Activated CD8-positive, alpha-beta T cell treated with anti-CD3 and anti-CD28 coated beads, Interleukin-2, amount 10 ng/mL, durations not matched to agents 7 days and 5 days (primary cell): ENCODE measurements around the gene RSPH4A. TPM values are rescaled to one million over a fixed set of nuclear protein-coding genes. Genes with fewer than 3 reads are reported as not detected.
A peak's percentile ranks its signal among the peaks of the same experiment; 100 is the strongest.
"Not testable (repeated sequence)": the region's sequence is repeated elsewhere in the genome, so short reads cannot be mapped to it uniquely, and the experiment has no call there.

Source experiments
- ATAC-seq: fragments of 150-1000 bp; cut with Tn5 transposase; one replicate; pipeline ENCODE4 v1.10.0; 2021; ENCODE audit warnings: moderate library complexity
- CTCF ChIA-PET: fragments of 350-600 bp; sonication (Branson Sonifier 250); formaldehyde crosslinking; loops from one replicate; lab custom pipeline; 2021; ENCODE audit warnings: antibody characterized with exemption; lab: Charles Lee
- POLR2A ChIA-PET: fragments of 350-600 bp; sonication (Branson Sonifier 250); formaldehyde crosslinking; loops from one replicate; lab custom pipeline; 2021; ENCODE audit warnings: antibody characterized with exemption; lab: Charles Lee
- DNase-seq: peaks from one replicate; pipeline ENCODE4 v3.0.0-alpha.2; 2020
- H3K27ac Mint-ChIP-seq: one replicate; pipeline ENCODE4 v1.8.0; 2021; ENCODE audit warnings: mild to moderate bottlenecking, mixed read lengths
- H3K27me3 Mint-ChIP-seq: one replicate; pipeline ENCODE4 v1.8.0; 2021; ENCODE audit warnings: low read depth, mixed read lengths
- H3K36me3 Mint-ChIP-seq: one replicate; pipeline ENCODE4 v1.8.0; 2021; ENCODE audit warnings: low read depth, mixed read lengths
- H3K4me1 Mint-ChIP-seq: one replicate; pipeline ENCODE4 v1.8.0; 2021; ENCODE audit warnings: low read depth, mixed read lengths
- H3K4me3 Mint-ChIP-seq: one replicate; pipeline ENCODE4 v1.8.0; 2021; ENCODE audit warnings: mild to moderate bottlenecking, mixed read lengths
- H3K9me3 Mint-ChIP-seq: one replicate; pipeline ENCODE4 v1.8.0; 2022; ENCODE audit warnings: mixed read lengths; ENCODE audit not compliant: insufficient read depth
- total RNA-seq, 2 experiments: library from RNA; stranded (reverse); gene quantifications; one replicate each; pipeline ENCODE4 v1.2.3, GENCODE V29; 2021

RSPH4A gene
- total RNA-seq, 2 experiments from 2014 or later = 0.18 to 0.29 TPM

DNA sequence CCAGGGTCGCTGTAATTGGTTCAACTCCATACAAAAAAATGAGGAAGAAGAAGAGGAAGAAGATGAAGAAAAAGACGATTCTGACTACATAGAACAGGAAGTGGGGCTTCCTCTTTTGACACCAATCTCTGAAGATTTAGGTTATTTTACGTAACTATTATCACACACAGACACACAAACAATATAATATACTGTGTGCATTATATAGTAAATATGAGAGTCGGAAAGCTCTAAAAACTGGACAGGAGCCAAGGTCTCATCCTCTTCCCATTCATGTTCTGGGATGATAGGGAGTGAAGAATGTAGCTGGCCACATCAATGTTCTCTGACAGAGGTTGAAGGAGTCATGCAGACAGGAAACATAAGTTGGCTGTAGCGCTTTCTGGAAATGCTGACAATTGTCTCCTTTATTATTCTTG is 13.3 kb downstream of the RSPH4A start:
- Mint-ChIP-seq H3K4me3 (no peak overlapping the region), H3K27me3 (no peaks in the 10 kb centered on the region), H3K36me3 (peaks cover 21% of the 10 kb centered on the region), H3K4me1 (no peaks in the 10 kb centered on the region), H3K27ac (no peak overlapping the region), H3K9me3 (no peaks in the 10 kb centered on the region)
- ChIA-PET CTCF (no interaction called here), POLR2A (no interaction called here)
- no peak for DNase-seq
- no peak for ATAC-seq

DNA sequence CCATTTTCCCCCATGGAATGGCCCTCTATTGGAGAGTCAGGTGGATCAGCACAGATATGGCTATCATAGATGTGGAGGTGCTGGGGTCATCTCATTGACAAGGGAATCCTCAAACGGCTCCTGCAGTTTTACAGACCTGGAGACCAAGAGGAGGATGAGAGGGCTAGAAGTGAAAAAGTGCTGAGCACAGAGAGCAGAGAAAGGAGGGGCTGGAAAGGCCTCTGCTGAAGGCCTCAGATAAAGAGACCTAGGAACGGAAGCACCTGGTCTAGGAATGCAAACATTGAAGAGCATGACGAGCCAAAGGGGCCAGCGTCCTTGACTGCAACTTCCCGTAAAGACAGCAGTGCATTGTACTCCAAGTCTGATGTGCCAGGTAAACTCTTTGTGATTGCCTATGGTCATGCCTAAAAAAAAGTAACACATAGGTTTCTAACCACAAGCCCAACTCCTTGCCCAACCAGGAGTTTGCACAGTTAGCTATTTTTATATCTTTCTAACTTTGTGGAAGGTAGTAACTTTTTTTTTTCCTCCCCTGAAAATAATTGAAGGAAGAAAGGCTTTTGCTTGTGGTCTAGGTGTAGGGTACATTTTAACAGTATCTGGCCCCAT is 15.2 kb downstream of the RSPH4A start:
- no peak for ATAC-seq
- H3K36me3 Mint-ChIP-seq = peaks cover 24% of the 10 kb centered on the region
- no peak overlapping the region for H3K27ac Mint-ChIP-seq
- no peaks in the 10 kb centered on the region for H3K4me1 Mint-ChIP-seq
- ChIA-PET CTCF (no interaction called here), POLR2A (no interaction called here)
- DNase-seq = no peak
- H3K27me3 Mint-ChIP-seq = no peaks in the 10 kb centered on the region
- H3K9me3 Mint-ChIP-seq = no peaks in the 10 kb centered on the region
- H3K4me3 Mint-ChIP-seq = no peak overlapping the region

DNA sequence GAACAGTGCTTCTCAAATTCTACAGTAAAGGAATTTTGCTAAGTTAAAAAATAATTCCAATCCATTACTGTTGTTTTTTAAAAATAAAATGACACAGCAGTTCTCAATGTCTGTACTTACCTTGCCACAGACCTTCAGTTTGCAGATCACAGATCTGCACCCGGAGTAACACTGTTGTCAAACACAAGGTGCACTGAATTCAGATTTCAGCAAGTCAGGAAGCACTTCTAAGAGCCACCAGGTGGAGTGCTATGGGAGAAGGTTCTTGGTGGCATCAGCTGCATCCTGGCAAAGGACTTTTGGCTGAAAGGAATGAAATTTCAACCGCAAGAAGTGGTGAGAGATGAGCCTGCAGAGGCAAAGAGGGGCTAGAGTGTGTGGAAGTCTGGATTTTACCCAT is 17.4 kb downstream of the RSPH4A start:
- ChIA-PET POLR2A (no interaction called here), CTCF (no interaction called here)
- no peaks in the 10 kb centered on the region for H3K9me3 Mint-ChIP-seq
- DNase-seq (no peak), ATAC-seq (no peak)
- no peaks in the 10 kb centered on the region for H3K27me3 Mint-ChIP-seq
- no peak overlapping the region for H3K4me3 Mint-ChIP-seq
- H3K36me3 Mint-ChIP-seq = peaks cover 28% of the 10 kb centered on the region
- no peaks in the 10 kb centered on the region for H3K4me1 Mint-ChIP-seq
- no peak overlapping the region for H3K27ac Mint-ChIP-seq

DNA sequence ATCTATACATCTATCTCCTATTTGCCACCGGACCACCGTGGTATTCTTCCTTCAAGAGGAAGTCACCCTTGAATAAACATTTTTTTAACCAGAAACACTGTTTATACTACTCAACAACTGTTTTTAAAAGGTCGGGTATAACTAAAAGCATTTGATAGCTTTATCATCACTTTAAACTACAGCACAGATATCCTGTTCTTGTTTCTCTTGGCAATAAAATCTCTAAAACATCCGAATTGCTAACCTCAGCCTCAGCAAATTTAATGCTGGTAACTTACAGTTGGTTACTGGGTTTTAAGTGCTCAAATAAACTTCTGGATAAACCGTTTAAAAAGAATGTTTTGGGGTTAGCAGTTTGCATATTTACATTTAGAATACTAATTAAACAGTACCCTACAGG is 31.9 kb downstream of the RSPH4A start:
- Mint-ChIP-seq H3K4me1 (peaks cover 7% of the 10 kb centered on the region), H3K27ac (no peak overlapping the region), H3K9me3 (no peaks in the 10 kb centered on the region), H3K27me3 (no peaks in the 10 kb centered on the region), H3K4me3 (no peak overlapping the region), H3K36me3 (peaks cover 45% of the 10 kb centered on the region)
- no peak for DNase-seq
- CTCF ChIA-PET = interaction anchor here (1.2 to 2.4 kb wide), 4 partner anchors 23 to 87 kb away, joined by 3 to 7 read pairs (median 4); no protein-coding TSS in a partner anchor
- POLR2A ChIA-PET = no interaction called here
- ATAC-seq = no peak

DNA sequence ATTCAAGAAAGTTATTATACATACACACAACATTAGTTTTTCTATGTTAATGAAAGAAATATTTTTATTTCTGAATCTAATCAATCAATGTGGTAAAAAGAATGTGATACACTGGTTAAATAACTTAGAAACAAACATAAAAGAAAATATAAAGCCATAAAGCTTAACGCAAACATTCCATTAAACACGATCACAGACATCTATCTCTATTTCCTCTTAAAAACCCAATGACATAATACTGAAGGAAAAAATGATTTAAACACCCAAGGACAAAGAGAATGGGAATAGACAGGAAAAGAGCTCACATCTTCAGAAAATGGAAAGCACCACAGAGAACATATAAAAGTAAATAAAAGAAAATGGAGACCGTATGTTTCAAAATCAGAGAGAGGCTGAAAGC is 32.9 kb downstream of the RSPH4A start:
- Mint-ChIP-seq H3K4me3 (no peak overlapping the region), H3K36me3 (peaks cover 37% of the 10 kb centered on the region), H3K9me3 (no peaks in the 10 kb centered on the region), H3K27ac (no peak overlapping the region), H3K27me3 (no peaks in the 10 kb centered on the region), H3K4me1 (peaks cover 7% of the 10 kb centered on the region)
- no peak for DNase-seq
- ChIA-PET CTCF (interaction anchor here (0.6 to 1.1 kb wide), 4 partner anchors 11 to 361 kb away, joined by 3 to 4 read pairs (median 3); no protein-coding TSS in a partner anchor), POLR2A (no interaction called here)
- no peak for ATAC-seq

DNA sequence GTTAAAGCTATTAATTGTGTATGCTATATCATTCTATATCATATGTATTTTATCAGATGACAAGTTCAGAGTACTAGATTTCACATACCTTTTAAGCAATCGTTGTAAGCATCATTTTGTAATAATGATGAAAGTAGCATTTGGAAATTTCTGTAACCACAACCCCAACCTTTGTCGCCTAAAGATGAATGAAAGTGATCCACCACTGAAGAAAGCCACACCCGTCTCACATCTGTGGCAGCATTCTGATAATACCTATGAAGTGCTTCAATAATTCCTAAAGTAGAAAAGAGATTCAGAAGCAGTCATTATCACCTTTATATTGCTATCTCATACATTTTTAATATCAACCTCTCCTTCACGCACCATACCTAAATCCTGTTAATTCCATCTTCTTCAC is 35.6 kb downstream of the RSPH4A start:
- H3K27me3 Mint-ChIP-seq = no peaks in the 10 kb centered on the region
- no peak overlapping the region for H3K27ac Mint-ChIP-seq
- peaks cover 7% of the 10 kb centered on the region for H3K4me1 Mint-ChIP-seq
- CTCF ChIA-PET = interaction anchor here (0.8 to 1.8 kb wide), 2 partner anchors 15 to 91 kb away, joined by 3 to 5 read pairs; no protein-coding TSS in a partner anchor
- H3K9me3 Mint-ChIP-seq = no peaks in the 10 kb centered on the region
- POLR2A ChIA-PET = no interaction called here
- ATAC-seq = no peak
- peaks cover 32% of the 10 kb centered on the region for H3K36me3 Mint-ChIP-seq
- no peak overlapping the region for H3K4me3 Mint-ChIP-seq
- no peak for DNase-seq

DNA sequence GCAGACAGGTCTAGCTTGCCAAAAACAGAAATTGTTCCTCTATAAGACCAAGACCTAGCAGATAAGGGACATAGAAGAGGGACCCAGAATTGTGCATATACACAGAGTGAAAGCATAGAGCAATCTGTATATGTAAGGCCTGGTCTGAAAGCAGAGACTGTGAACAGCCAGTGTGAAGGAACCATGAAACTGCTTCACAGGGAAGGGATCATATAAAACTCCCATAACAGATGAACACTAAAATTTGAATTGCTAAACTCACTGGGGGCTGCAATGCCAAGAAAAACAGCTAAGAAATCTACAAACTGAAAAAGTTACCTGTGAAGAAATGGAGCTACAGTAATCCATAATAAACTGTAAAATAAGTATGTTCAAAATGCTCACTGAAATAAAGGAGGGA is 45.3 kb downstream of the RSPH4A start:
- Mint-ChIP-seq H3K4me1 (peaks cover 40% of the 10 kb centered on the region), H3K4me3 (no peak overlapping the region), H3K27ac (no peak overlapping the region), H3K27me3 (no peaks in the 10 kb centered on the region), H3K36me3 (peaks cover 33% of the 10 kb centered on the region), H3K9me3 (no peaks in the 10 kb centered on the region)
- POLR2A ChIA-PET = no interaction called here
- DNase-seq (no peak), ATAC-seq (no peak)
- CTCF ChIA-PET = interaction anchor here (1.4 to 1.6 kb wide), 2 partner anchors 10 to 17 kb away, joined by 4 to 7 read pairs; no protein-coding TSS in a partner anchor

DNA sequence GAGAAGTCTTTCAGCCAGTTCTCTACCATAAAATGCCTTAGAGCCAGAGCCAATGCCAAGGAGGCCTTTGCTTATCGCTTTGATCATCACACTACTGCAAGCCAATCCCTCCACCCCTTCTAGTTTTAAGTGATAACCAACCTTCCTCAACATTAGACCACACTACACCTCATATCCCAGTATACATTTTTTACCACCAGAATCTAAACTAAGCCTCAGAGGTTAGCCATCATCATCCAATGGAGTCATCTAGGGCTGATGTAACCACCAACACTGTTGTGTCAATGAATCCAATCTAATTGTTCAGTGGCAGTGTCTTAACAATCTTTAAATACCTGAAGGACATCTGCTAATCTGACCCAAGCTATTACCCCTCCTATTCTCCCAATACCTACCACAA is 45.9 kb downstream of the RSPH4A start:
- Mint-ChIP-seq H3K9me3 (no peaks in the 10 kb centered on the region), H3K27me3 (no peaks in the 10 kb centered on the region), H3K4me1 (peaks cover 45% of the 10 kb centered on the region), H3K36me3 (peaks cover 34% of the 10 kb centered on the region), H3K4me3 (no peak overlapping the region), H3K27ac (no peak overlapping the region)
- CTCF ChIA-PET = interaction anchor here (1.4 to 1.6 kb wide), 2 partner anchors 10 to 17 kb away, joined by 4 to 7 read pairs; no protein-coding TSS in a partner anchor
- ATAC-seq (no peak), DNase-seq (no peak)
- POLR2A ChIA-PET = no interaction called here

DNA sequence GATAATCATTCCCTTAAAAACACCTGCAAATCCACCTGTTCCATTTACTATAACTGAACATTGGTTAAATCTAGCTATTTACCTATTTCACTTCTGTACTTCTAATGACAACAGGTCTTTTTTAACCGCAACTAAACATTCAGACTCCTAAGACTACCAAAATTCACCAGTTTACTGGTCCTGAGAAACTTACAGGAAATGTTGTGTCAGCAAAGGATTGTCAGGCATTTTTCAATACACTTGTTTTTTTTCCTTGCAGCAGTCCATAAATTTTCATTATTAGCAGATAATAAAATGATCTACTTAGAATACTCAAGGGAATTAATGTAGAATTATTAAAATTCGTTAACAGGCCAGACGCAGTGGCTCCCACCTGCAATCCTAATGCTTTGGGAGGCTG is 47.0 kb downstream of the RSPH4A start:
- Mint-ChIP-seq H3K36me3 (peaks cover 36% of the 10 kb centered on the region), H3K27me3 (no peaks in the 10 kb centered on the region), H3K9me3 (no peaks in the 10 kb centered on the region), H3K27ac (no peak overlapping the region), H3K4me3 (no peak overlapping the region), H3K4me1 (peaks cover 52% of the 10 kb centered on the region)
- ChIA-PET POLR2A (interaction anchor here (0.6 kb wide), 1 partner anchor 203 kb away, joined by 3 read pairs; no protein-coding TSS in a partner anchor), CTCF (interaction anchor here (1.1 kb wide), 1 partner anchor 12 kb away, joined by 3 read pairs; no protein-coding TSS in a partner anchor)
- no peak for DNase-seq
- no peak for ATAC-seq

DNA sequence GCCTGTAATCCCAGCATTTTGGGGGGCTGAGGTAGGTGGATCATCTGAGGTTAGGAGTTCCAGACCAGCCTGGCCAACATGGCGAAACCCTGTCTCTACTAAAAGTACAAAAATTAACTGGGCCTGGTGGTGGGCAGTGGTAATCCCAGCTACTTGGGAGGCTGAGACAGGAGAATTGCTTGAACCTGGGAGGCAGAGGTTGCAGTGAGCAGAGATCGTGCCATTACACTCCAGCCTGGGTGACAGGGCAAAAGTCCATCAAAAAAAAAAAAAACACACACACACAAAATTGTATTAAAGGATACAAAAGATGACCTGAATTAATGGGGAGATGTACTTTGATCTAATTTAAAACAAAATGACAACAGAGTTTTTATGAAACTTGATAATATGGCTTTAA is 47.9 kb downstream of the RSPH4A start:
- H3K27me3 Mint-ChIP-seq, ATAC-seq, H3K27ac Mint-ChIP-seq, H3K4me3 Mint-ChIP-seq, H3K9me3 Mint-ChIP-seq, POLR2A ChIA-PET, DNase-seq: not testable (repeated sequence)
- CTCF ChIA-PET = interaction anchor here (0.7 to 1.1 kb wide), 3 partner anchors 9 to 18 kb away, joined by 3 read pairs; no protein-coding TSS in a partner anchor
- Mint-ChIP-seq H3K4me1 (peaks cover 52% of the 10 kb centered on the region), H3K36me3 (peaks cover 36% of the 10 kb centered on the region)

DNA sequence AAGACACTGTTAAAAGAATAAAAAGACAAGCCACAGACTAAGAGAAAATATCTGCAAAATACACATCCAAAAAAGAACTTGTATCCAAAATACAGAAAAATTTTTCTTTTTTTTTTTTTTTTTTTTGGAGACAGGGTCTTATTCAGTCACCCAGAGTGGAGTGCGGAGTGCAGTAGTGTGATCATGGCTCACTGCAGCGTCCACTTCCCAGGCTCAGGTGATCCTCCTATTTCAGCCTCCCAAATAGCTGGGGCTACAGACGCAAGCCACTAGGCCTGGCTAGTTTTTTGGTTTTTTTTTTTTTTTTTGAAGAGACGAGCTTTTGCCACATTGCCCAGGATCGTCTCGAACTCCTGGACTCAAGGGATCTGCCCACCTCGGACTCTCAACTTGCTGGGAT is 49.2 kb downstream of the RSPH4A start:
- Mint-ChIP-seq H3K27me3 (no peaks in the 10 kb centered on the region), H3K27ac (no peak overlapping the region), H3K4me1 (peaks cover 52% of the 10 kb centered on the region), H3K9me3 (no peaks in the 10 kb centered on the region), H3K36me3 (peaks cover 36% of the 10 kb centered on the region), H3K4me3 (peak overlapping the region; percentile 26)
- POLR2A ChIA-PET = interaction anchor here (1.0 to 1.8 kb wide), 2 partner anchors 94 to 937 kb away, joined by 3 to 9 read pairs; partner anchors contain the start of genes GOPC and RWDD1
- ATAC-seq (no peak), DNase-seq (no peak)
- CTCF ChIA-PET = interaction anchor here (3.4 kb wide), 1 partner anchor 105 kb away, joined by 10 read pairs; no protein-coding TSS in a partner anchor

DNA sequence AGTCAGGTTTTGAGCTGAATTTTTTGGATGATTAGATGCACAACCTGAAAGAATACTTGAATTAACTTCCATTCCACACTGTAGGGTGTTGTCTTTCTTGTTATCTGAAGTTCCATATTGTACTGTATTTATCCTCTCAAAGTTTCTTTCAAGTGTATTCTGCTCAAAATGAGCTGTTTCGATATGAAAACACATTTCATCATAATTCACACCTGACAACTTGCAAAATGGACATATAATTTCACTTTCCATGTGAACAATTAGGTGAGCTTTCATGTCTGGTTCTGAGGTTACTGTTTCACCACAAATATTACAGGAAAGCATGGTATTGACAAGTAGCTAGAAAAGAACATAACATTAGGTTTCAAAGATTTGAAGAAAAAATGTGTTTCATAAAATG is 50.6 kb downstream of the RSPH4A start:
- peaks cover 46% of the 10 kb centered on the region for H3K4me1 Mint-ChIP-seq
- H3K9me3 Mint-ChIP-seq = no peaks in the 10 kb centered on the region
- DNase-seq = no peak
- H3K27ac Mint-ChIP-seq = peak overlapping the region; percentile 46
- no peak for ATAC-seq
- POLR2A ChIA-PET = interaction anchor here (0.7 to 1.8 kb wide), 2 partner anchors 15 to 96 kb away, joined by 3 to 9 read pairs; partner anchors contain the start of gene RWDD1
- peak overlapping the region; percentile 59 for H3K4me3 Mint-ChIP-seq
- H3K36me3 Mint-ChIP-seq = peaks cover 31% of the 10 kb centered on the region
- peaks cover 6% of the 10 kb centered on the region for H3K27me3 Mint-ChIP-seq
- CTCF ChIA-PET = interaction anchor here (1.1 to 3.4 kb wide), 5 partner anchors 14 to 106 kb away, joined by 3 to 10 read pairs (median 6); partner anchors contain the start of gene KPNA5
